ENCODE data around the gene SQSTM1. TPM values are rescaled to one million over a fixed set of nuclear protein-coding genes. Genes with fewer than 3 reads are reported as not detected.
"Not testable (repeated sequence)": the region's sequence is repeated elsewhere in the genome, so short reads cannot be mapped to it uniquely, and the experiment has no call there.

SQSTM1 gene
- polyA plus RNA-seq, 1 donor from 2014 or later = 225 TPM

DNA sequence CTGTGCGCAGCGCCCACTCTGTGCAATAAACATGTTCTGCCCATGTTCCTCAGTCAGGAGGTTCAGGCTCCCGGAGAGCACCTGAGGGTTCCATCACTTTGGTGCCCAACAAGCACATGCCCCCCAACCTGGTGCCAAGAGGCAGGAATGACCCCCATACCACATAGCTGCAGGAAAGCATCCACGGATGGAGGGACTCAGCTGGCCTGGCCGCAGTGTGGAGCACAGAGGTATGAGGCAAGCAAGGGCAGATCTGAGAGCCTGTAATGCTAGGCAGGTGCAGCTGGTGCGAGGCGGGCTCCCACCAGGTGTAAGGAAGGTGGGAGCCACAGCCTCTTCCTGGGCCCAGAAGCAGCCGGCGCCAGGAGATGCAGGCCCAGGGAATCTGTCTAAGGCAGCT, 42.2 kb downstream of the SQSTM1 start:
- no peaks in the 10 kb centered on the region for H3K27me3 Mint-ChIP-seq
- H3K27ac Mint-ChIP-seq = no peak overlapping the region
- no peaks in the 10 kb centered on the region for H3K9me3 Mint-ChIP-seq
- peak overlapping the region in 1 of 4 donors; percentile 32 for H3K4me3 Mint-ChIP-seq
- peaks cover 3% of the 10 kb centered on the region for H3K36me3 Mint-ChIP-seq
- H3K4me1 Mint-ChIP-seq = peaks cover 0 to 12% (median 7%) of the 10 kb centered on the region in 3 donors

DNA sequence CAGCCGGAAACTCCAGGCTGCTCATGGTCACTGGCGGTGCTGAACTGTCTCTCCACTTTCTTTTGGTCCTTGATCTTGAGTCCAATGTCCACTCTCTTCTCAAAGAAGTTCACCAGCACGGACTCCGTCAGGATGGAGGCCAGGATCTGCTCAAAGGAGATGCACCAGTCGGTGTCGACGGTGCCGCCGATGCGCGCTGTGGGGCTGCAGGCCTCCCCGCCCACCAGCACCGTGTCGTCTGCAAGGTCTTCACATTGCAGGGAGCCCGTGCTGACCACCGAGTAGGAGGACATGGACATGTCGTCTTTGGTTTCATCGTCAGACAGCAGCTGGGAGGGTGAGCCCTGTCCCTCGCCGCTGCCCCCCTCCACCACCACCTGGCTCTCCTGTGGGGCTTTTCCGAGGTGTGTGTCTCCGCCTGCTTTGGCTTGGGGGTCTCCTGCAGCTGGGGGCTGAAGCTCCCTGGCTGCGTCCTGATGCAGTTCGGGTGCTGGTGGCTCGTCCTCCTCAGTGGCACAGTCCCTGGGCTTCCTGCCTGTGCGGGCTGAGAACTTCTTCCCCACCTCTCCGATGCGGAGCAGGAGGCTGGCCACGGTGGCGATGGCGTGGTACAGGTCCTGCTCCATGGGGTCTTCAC, 42.9 kb downstream of the SQSTM1 start:
- Mint-ChIP-seq H3K4me3 (peak overlapping the region in 1 of 4 donors; percentile 32), H3K27ac (no peak overlapping the region), H3K4me1 (peaks cover 0 to 9% (median 5%) of the 10 kb centered on the region in 3 donors), H3K9me3 (no peaks in the 10 kb centered on the region), H3K27me3 (no peaks in the 10 kb centered on the region), H3K36me3 (peaks cover 3% of the 10 kb centered on the region)

DNA sequence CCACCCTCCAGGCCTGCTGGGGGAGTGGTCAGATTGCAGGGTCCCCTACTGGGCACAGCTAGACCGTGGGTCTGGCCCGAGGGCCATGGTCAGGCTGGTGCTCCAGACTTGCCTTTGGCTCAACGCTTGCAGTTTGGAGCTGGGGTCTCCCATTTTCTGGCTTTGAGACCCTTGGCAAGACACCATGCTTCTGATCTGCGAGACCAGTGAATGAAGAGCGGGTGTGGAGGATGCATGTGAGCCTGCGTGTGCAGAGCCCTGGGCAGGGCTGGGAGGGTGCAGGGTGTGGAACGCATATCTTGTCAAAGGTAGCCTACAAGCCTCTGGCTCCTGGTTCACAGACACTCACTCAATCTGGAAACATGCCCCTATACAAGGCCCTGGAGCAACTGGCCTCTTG, 44.0 kb downstream of the SQSTM1 start:
- Mint-ChIP-seq H3K9me3 (no peaks in the 10 kb centered on the region), H3K27me3 (no peaks in the 10 kb centered on the region), H3K4me1 (peaks cover 0 to 9% (median 5%) of the 10 kb centered on the region in 3 donors), H3K4me3 (no peak overlapping the region), H3K27ac (peak overlapping the region in 1 of 3 donors; percentile 23), H3K36me3 (peaks cover 3% of the 10 kb centered on the region)

DNA sequence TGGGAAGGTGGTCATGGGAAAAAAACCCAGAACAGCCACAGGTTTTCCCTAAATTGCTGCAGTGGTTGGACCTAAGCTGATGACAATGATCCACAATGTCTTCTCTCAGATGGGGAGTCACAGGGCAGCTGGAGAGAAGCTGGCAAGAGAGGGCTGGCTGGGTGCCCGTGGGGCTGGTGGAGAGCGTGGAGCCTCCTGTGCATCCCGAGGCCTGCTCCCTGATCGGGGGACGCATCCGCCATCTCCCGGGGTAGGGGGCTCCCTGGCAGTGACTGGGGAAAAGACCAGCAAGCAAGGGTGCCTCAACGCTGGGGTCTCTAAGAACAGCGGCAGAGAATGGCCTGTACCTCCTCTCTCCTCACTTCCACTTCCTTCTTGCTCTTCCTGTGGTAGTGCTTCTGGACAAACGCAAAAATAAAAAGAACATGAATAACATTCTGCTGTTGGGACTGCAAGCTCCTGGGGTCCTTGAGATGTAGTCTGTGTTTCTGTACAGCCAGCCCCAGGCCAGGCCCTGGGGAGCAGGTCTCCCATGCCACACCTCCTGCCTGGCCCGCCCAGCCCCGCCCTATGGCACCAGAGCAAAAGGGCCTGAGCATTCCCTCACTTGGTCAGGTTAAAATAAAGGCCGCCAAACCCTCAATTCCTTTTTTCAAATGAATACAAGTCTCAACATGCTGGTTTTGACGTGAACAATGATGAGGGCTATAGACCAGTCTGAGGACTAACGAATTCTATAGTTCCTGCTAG, 45.0 kb downstream of the SQSTM1 start:
- Mint-ChIP-seq H3K36me3 (peaks cover 4% of the 10 kb centered on the region), H3K9me3 (no peaks in the 10 kb centered on the region), H3K27ac (peak overlapping the region in 1 of 3 donors; percentile 39)

DNA sequence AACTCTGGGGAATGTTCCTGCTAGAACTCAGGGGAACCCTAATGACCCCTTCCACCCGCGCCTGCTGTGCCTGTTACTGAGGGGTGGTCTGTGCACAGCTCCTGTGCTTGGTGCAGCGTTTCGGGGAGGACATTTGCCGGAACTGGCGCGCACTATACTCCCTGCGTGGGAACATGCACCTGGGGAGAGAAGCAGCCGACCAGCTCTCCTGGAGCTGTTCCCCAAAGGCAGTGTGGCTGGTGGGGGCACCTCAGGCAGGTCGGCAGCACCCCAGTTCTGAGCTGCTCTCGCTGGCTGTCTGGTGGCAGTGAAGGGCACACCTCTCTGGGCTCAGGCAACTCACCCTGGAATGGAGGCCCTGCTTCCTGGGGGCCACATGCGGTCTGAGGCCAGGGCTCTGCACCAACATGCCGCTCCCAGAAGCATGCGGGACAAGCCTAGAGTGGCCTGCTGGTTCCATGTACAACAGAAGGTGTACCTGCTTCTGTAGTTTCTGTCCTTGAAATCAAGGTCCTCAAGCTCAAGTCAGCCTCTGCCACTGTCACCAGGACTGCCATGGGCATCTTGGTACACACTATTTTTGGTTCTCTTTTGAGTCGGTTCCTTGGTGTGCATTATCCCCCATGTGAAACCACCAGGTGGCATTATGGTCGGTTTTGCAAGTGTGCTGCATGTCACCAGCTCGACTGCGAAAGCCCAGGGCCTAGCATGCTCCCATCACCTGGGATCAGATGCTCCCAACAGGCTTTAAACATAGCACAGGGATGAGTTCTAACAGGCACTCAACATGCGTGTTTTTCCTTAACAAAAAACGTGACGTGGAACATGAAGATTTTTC, 45.8 kb downstream of the SQSTM1 start:
- Mint-ChIP-seq H3K27me3 (no peaks in the 10 kb centered on the region), H3K27ac (peak overlapping the region in 2 of 3 donors; percentile 36 to 71), H3K36me3 (peaks cover 8% of the 10 kb centered on the region), H3K4me1 (peaks cover 0 to 3% (median 0%) of the 10 kb centered on the region in 3 donors), H3K4me3 (peak overlapping the region in 1 of 4 donors; percentile 18), H3K9me3 (no peaks in the 10 kb centered on the region)

More for the DNA sequence above, 45.0 kb downstream of the SQSTM1 start:
- Mint-ChIP-seq H3K27me3 (no peaks in the 10 kb centered on the region), H3K4me1 (peaks cover 0 to 3% (median 0%) of the 10 kb centered on the region in 3 donors), H3K4me3 (no peak overlapping the region)

DNA sequence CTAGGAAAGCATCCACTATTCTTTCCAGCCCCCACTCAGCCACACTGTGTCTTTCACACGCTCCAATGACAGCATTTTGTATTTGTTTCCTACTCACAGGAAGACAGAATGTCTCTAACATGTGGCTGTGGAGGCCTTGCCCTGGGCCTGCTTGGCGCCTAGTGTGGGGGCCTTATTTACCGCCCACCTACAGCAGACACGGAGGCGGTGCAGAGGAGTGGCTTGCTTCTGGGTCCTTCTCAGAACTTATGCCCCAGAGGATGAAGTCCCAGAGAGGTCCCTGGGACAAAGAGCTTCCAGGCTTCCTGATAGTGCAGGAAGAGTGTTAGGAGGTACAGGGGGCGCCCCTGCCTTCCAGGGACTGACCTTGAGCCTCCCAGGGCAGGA, 46.4 kb downstream of the SQSTM1 start:
- Mint-ChIP-seq H3K27me3 (no peaks in the 10 kb centered on the region), H3K27ac (peak overlapping the region in 1 of 3 donors; percentile 36), H3K9me3 (no peaks in the 10 kb centered on the region), H3K4me3 (peak overlapping the region in 1 of 4 donors; percentile 18), H3K36me3 (peaks cover 8% of the 10 kb centered on the region), H3K4me1 (peaks cover 0 to 3% (median 0%) of the 10 kb centered on the region in 3 donors)

DNA sequence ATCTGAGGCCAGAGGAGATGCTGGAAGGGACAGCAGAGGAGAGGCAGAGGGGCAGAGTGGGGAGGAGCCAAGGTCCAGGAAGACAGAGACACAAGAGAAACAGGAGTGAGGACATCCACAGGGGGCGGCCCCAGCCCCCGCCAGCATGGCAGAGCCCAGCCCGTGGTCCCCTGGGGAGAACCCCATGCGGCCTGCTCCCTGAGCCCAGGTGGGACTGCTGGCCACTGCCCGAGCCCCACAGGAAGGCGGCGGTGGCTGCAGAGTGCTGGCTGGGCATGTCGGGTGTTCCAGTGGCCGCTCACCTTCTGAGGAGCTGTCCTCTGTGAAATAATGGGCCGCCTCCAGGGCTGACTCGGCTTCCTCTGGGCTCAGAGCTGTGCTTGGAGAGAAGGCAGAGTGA, 46.8 kb downstream of the SQSTM1 start:
- Mint-ChIP-seq H3K27ac (no peak overlapping the region), H3K36me3 (peaks cover 7% of the 10 kb centered on the region), H3K9me3 (no peaks in the 10 kb centered on the region)

DNA sequence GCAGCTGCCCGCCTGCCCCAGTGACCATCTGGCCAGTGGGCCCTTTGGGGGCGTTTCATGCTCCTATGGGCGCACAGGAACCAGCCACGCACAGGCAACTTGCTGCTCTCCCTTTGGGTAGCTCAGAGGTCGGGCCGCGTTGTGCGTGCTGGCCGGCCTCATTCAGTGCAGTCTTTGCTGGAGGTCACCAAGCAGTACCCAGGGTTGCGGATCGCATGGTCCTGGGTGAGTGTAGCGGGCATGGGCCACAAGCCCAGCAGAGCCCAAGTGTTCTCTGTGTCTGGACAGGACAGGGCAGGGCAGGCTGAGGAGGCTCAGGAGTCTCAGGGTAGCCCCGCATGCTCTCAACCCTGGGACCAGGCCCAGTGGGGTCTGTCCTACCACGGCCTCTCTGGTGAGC, 47.8 kb downstream of the SQSTM1 start:
- Mint-ChIP-seq H3K4me3 (no peak overlapping the region), H3K4me1 (peaks cover 0 to 3% (median 0%) of the 10 kb centered on the region in 3 donors), H3K27ac (no peak overlapping the region), H3K27me3 (no peaks in the 10 kb centered on the region), H3K36me3 (peaks cover 5% of the 10 kb centered on the region), H3K9me3 (no peaks in the 10 kb centered on the region)

More for the DNA sequence above, 46.8 kb downstream of the SQSTM1 start:
- H3K4me3 Mint-ChIP-seq = no peak overlapping the region
- no peaks in the 10 kb centered on the region for H3K27me3 Mint-ChIP-seq
- H3K4me1 Mint-ChIP-seq = peaks cover 0 to 3% (median 0%) of the 10 kb centered on the region in 3 donors

DNA sequence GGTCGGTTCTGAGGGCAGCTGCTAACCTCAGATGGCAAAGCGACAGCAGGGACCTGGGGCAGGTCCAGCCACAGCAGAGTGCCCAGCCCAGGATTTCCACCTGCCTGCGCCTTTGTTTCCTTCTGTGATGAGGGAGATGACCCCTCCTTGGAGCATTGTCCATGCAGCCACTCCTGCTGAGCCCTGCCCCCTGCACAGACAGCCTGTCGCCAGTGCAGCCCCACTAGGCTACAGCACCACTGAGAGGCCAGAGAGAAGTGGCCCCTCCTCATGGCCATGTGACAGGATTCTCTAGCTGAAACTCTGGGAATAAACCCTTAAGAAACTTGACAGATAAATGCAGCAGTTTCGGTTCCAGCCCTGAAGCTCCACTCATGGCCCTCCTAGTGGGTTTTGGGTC, 48.4 kb downstream of the SQSTM1 start:
- no peak overlapping the region for H3K27ac Mint-ChIP-seq
- no peaks in the 10 kb centered on the region for H3K9me3 Mint-ChIP-seq
- no peak overlapping the region for H3K4me3 Mint-ChIP-seq
- peaks cover 0 to 3% (median 0%) of the 10 kb centered on the region in 3 donors for H3K4me1 Mint-ChIP-seq
- H3K36me3 Mint-ChIP-seq = peaks cover 5% of the 10 kb centered on the region
- no peaks in the 10 kb centered on the region for H3K27me3 Mint-ChIP-seq

DNA sequence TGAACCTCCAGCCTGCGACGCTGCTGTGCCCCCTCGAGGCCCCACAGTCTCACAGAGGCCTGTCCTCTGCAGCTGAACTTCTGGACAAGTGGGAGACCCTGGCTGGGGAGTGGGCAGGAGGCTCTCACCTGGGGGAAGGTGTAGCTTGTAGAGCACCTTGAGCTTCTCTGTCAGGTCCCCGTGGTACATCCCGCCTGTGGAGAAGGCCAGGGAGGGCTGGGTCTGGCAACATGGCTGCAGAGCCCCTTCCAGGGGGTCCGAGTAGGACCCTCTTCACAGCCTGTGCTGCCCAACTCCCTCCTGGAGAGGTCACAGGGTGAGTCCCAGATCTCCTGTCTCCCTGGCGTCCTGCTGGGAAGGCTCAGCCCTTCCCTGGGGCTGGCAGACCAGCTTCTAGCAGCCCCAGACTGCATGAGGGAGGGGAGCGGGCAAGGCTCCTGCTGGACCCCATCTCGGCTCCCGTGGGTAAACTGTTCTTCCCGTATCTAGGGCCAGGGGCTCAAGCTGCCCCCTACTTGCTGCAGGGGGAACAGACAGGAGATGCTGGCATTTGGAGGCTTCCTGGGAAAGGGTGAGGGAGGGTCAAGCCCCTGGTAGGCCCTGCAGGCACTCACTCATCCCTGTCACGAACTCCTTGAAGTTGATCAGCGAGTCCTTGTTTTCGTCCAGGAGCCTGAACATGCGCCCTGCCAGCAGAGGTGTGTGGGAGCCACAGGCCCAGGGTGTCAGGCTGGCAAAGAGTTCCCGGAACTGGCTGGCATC, 49.1 kb downstream of the SQSTM1 start:
- Mint-ChIP-seq H3K4me3 (no peak overlapping the region), H3K9me3 (no peaks in the 10 kb centered on the region), H3K4me1 (peaks cover 0 to 3% (median 0%) of the 10 kb centered on the region in 3 donors), H3K27ac (no peak overlapping the region), H3K36me3 (peaks cover 5% of the 10 kb centered on the region), H3K27me3 (no peaks in the 10 kb centered on the region)

DNA sequence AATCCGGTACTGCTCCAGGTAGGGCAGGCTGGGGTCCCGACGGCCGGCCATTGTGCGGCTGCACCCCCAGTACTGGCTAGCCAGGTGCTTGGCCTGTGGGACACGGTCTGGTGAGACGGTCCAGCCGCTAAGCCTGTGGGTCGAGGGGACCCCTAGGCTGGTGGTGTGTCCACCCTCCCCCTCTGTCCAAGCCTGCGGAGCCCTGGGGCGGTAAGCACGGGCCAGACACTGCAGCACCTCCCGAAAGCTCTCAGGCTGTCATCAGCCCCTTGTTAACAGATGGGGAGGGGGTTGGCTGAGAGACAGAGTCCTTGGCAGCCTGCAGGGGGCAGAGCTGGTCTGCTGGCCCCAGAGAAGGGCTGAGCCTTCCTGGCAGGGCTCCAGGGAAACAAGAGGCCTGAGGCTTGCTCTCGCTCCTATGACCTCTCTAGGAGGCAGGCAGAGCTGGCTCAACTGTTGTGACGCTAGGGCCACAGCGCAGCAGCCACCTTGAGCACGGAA, 49.7 kb downstream of the SQSTM1 start:
- Mint-ChIP-seq H3K36me3 (peaks cover 5% of the 10 kb centered on the region), H3K9me3 (no peaks in the 10 kb centered on the region), H3K4me3 (no peak overlapping the region), H3K4me1 (peaks cover 0 to 3% (median 0%) of the 10 kb centered on the region in 3 donors), H3K27ac (no peak overlapping the region), H3K27me3 (no peaks in the 10 kb centered on the region)

DNA sequence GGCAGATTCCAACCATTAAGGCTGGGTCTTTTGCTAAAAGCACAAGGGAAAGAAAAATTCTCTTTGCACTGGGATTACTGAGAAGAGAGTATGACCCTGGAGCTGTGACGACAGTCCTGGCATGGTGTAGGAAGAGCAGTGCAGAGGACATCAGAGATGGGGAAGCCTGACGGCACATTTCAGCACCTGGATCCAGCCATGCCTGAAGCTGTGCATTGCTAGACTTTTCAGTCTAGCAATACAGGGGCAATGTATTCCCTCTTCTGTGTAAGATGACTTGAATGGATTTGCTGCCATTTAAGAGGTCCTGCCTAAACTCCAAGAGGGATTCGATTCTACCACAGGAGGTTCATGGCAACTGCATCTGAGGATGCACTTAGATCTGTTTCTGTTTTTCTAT, 50.2 kb downstream of the SQSTM1 start:
- no peak overlapping the region for H3K4me3 Mint-ChIP-seq
- H3K27ac Mint-ChIP-seq = peak overlapping the region in 1 of 3 donors; percentile 50
- H3K4me1 Mint-ChIP-seq = peaks cover 0 to 3% (median 0%) of the 10 kb centered on the region in 3 donors
- no peaks in the 10 kb centered on the region for H3K9me3 Mint-ChIP-seq
- H3K36me3 Mint-ChIP-seq = peaks cover 5% of the 10 kb centered on the region
- no peaks in the 10 kb centered on the region for H3K27me3 Mint-ChIP-seq

DNA sequence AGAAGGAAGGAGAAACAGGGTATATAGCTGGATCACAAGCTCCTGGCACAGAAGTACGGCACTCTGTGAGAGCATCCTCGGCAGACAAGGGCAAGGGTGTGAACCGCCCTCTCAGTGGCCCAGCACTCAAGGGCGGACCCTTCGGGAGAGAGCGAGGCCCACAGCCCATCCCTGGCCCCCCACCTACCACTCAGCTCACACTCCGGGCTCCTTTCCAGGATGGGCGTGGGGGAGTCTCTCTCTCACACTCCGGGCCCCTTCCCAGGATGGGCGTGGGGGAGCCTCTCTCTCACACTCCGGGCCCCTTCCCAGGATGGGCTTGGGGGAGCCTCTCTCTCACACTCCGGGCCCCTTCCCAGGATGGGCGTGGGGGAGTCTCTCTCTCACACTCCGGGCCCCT, 50.8 kb downstream of the SQSTM1 start:
- not testable (repeated sequence) for H3K4me1 Mint-ChIP-seq, H3K4me3 Mint-ChIP-seq, H3K36me3 Mint-ChIP-seq, H3K9me3 Mint-ChIP-seq, H3K27me3 Mint-ChIP-seq
- peak overlapping the region in 1 of 3 donors; percentile 50 for H3K27ac Mint-ChIP-seq

DNA sequence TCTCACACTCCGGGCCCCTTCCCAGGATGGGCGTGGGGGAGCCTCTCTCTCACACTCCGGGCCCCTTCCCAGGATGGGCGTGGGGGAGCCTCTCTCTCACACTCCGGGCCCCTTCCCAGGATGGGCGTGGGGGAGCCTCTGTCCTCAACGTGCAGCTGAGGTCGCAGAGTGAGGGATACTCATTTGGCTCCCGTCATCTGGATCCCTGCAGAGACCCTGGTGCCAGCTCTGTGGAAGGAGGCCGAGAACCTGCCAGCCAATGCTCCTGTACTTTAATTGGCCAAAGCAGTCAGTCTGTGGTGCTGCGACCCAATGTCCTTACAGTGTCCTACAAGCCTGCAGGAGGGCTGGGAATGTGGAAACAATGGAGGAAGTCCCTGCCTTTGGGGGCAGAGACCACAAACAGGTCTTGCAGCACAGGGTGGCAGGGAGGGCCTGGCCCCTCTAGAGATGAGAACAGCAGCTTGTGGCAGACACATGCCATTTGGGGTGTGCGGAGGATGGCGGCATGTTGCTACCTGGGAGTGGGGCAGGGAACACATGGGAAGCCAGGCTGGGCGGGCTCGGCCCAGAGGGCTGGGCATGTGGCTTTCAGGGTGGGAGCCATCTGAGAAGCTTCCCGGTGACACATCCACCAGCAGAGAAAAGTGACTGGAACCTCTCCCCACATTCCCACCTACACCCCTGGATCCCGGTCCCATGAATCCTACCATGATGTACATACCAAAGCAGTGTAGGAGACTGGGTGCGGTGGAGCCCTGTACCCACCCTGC, 51.5 kb downstream of the SQSTM1 start:
- H3K36me3 Mint-ChIP-seq = peaks cover 5% of the 10 kb centered on the region
- no peaks in the 10 kb centered on the region for H3K9me3 Mint-ChIP-seq
- H3K4me1 Mint-ChIP-seq = no peaks in the 10 kb centered on the region
- H3K4me3 Mint-ChIP-seq = no peak overlapping the region
- H3K27me3 Mint-ChIP-seq = no peaks in the 10 kb centered on the region
- no peak overlapping the region for H3K27ac Mint-ChIP-seq

Measured in IgD-negative memory B cell (primary cell).